Measurements from ENCODE around the gene FGF12. TPM values are rescaled to one million over a fixed set of nuclear protein-coding genes. Genes with fewer than 3 reads are reported as not detected.

FGF12 gene
- total and polyA plus RNA-seq, 2 donors (not counting 1 experiment from before 2014, with no cell fraction given): 0.03 TPM; not detected in 1

DNA sequence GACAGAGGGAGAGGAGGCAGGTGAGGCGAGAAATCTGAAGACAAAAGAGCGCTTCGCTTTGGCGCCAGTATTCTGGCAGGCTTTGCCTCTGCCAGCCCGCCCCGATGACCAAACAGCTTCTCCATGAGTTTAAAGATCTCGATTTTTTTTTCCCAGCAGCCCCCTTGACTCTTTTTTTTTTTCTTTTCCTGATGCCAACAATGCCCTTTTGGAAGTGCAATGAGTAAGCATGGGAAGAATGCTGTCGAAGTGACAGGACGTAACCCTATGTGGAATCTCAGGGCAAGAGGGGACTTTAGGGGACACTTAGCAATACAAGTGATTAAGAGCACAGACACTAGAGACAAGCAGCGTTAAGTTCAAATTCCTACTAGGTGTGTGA is 211.7 kb downstream of the FGF12 start:
- Histone ChIP-seq H3K36me3 (replicated peaks in 1 of 2; ENCODE audit: control extremely low read depth in 1 of 2, control insufficient read depth in 1 of 2, extremely low read depth in 1 of 2, insufficient read depth in 2 of 2, low read length in 1 of 2) (no peaks in the 10 kb centered on the region), H3K27me3 (replicated peaks in 1 of 4; ENCODE audit: control extremely low read depth in 1 of 4, control insufficient read depth in 3 of 4, insufficient read depth in 4 of 4, low read length in 3 of 4) (peaks cover 0 to 44% (median 28%) of the 10 kb centered on the region in 4 experiments), H3K9me3 (ENCODE audit: control extremely low read depth in 1 of 3, control insufficient read depth in 2 of 3, insufficient read depth in 1 of 3, low read length in 2 of 3) (peaks cover 0 to 13% (median 3%) of the 10 kb centered on the region in 3 donors), H3K9ac (ENCODE audit: low read length) (peak overlapping the region; percentile 51), H3K4me1 (ENCODE audit: control insufficient read depth in 2 of 2, insufficient read depth in 2 of 2, low read length in 2 of 2) (peaks cover 15 to 18% of the 10 kb centered on the region in 2 donors), H2AFZ (ENCODE audit: insufficient read depth, low read depth, low read length, poor library complexity, severe bottlenecking) (peak overlapping the region; percentile 55), H3K4me3 (ENCODE audit: control extremely low read depth in 1 of 5, extremely low read depth in 1 of 5, insufficient read depth in 1 of 5, low read depth in 2 of 5, low read length in 4 of 5) (peak overlapping the region in 2 of 5 experiments; percentile 40 to 45), H4K20me1 (ENCODE audit: control insufficient read depth, insufficient read depth, low read length, poor library complexity, severe bottlenecking) (no peaks in the 10 kb centered on the region), H3K79me2 (ENCODE audit: control insufficient read depth, insufficient read depth, low read length) (no peaks in the 10 kb centered on the region), H3K27ac (ENCODE audit: low read length in 2 of 2) (no peak overlapping the region), H3K4me2 (replicated peaks; ENCODE audit: low read depth, low read length, poor library complexity, severe bottlenecking) (peak overlapping the region; percentile 78)
- WGBS (ENCODE audit: insufficient coverage): 11% methylated on average over 6 of the region's 10 CpGs
- Mint-ChIP-seq H3K27me3 (peaks cover 53% of the 10 kb centered on the region), H3K4me3 (peak overlapping the region; percentile 70), H3K4me1 (peaks cover 18% of the 10 kb centered on the region), H3K9me3 (ENCODE audit: insufficient read depth) (no peaks in the 10 kb centered on the region), H3K27ac (no peak overlapping the region)
- intact Hi-C loops (cut with micrococcal nuclease): no loop called here
- CTCF ChIA-PET: no interaction called here
- TF ChIP-seq, protein P1, sequence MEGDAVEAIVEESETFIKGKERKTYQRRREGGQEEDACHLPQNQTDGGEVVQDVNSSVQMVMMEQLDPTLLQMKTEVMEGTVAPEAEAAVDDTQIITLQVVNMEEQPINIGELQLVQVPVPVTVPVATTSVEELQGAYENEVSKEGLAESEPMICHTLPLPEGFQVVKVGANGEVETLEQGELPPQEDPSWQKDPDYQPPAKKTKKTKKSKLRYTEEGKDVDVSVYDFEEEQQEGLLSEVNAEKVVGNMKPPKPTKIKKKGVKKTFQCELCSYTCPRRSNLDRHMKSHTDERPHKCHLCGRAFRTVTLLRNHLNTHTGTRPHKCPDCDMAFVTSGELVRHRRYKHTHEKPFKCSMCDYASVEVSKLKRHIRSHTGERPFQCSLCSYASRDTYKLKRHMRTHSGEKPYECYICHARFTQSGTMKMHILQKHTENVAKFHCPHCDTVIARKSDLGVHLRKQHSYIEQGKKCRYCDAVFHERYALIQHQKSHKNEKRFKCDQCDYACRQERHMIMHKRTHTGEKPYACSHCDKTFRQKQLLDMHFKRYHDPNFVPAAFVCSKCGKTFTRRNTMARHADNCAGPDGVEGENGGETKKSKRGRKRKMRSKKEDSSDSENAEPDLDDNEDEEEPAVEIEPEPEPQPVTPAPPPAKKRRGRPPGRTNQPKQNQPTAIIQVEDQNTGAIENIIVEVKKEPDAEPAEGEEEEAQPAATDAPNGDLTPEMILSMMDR (IDR thresholded peaks at IDR 0.05): no peak
- no peak for TF ChIP-seq EZH2 (IDR thresholded peaks at IDR 0.05; ENCODE audit: borderline replicate concordance, insufficient read depth, low read depth, low read length, poor library complexity, severe bottlenecking)
- no peak for ATAC-seq (ENCODE audit: low read depth)
- no peak for DNase-seq
- POLR2A ChIA-PET: no interaction called here

DNA sequence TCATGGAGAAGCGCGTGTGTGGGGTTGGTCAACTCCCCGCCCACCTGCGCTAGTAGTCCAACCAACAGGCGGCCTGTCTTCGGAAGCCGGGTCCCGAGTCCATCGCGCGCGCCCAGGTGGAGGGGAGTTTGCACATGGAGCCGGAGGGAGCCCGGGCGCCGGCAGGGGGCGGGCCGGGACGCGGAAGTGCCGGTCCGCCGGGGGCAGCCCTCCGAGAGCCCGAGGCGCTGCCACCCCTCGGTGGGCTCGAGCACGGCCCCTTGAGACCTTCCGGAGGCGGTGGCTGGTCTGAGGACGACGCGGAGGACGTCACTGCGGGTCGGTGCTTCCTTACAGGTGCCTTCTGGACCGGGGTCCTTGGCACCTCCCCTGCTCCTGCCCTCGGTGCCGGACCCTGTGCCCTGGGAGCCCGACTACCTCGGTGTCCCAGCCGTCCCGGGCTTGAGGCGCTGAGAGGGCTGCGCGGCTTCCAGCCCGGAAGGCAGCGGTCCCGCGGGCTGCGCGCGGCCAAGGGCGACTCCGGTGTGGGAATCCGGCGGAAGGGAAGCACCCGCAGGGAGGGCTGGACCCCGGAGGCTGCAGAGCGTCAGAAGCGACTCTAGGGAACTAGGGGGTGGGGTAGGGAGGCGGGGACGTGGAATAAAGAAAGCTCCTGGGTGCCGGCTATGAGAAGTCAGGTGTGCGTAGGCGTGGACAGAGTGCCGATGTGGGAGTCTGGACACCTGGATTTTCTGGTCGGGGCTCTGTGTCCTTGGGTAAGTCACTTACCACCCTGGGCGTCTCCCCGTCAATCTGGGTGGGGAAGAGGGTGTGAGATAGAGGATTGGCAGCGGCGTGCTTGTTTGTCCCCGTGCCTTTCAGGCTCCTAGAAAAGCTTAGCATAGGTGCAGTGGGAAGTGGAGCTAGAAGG is 212.3 kb downstream of the FGF12 start:
- CTCF ChIA-PET: no interaction called here

More for the DNA sequence above, 212.3 kb downstream of the FGF12 start:
- H3K79me2 ChIP-seq (ENCODE audit: control insufficient read depth, insufficient read depth, low read length): no peaks in the 10 kb centered on the region
- no peaks in the 10 kb centered on the region for H3K36me3 ChIP-seq (replicated peaks in 1 of 2; ENCODE audit: control extremely low read depth in 1 of 2, control insufficient read depth in 1 of 2, extremely low read depth in 1 of 2, insufficient read depth in 2 of 2, low read length in 1 of 2)
- H3K4me2 ChIP-seq (replicated peaks; ENCODE audit: low read depth, low read length, poor library complexity, severe bottlenecking): peak overlapping the region; percentile 78
- peaks cover 18% of the 10 kb centered on the region for H3K4me1 Mint-ChIP-seq
- H3K4me3 Mint-ChIP-seq: peak overlapping the region; percentile 70
- H3K4me1 ChIP-seq (ENCODE audit: control insufficient read depth in 2 of 2, insufficient read depth in 2 of 2, low read length in 2 of 2): peaks cover 15 to 18% of the 10 kb centered on the region in 2 donors
- intact Hi-C loops (cut with micrococcal nuclease): no loop called here
- H3K4me3 ChIP-seq (ENCODE audit: control extremely low read depth in 1 of 5, extremely low read depth in 1 of 5, insufficient read depth in 1 of 5, low read depth in 2 of 5, low read length in 4 of 5): peak overlapping the region in 4 of 5 experiments; percentile 20 to 48 (median 42)
- peak; percentile 29 for DNase-seq
- peaks cover 0 to 44% (median 28%) of the 10 kb centered on the region in 4 experiments for H3K27me3 ChIP-seq (replicated peaks in 1 of 4; ENCODE audit: control extremely low read depth in 1 of 4, control insufficient read depth in 3 of 4, insufficient read depth in 4 of 4, low read length in 3 of 4)
- no peak overlapping the region for H3K27ac Mint-ChIP-seq
- ATAC-seq (ENCODE audit: low read depth): peak; percentile 39
- no peak overlapping the region for H3K27ac ChIP-seq (ENCODE audit: low read length in 2 of 2)
- peaks cover 57% of the 10 kb centered on the region for H3K27me3 Mint-ChIP-seq
- no peaks in the 10 kb centered on the region for H3K9me3 Mint-ChIP-seq (ENCODE audit: insufficient read depth)
- H2AFZ ChIP-seq (ENCODE audit: insufficient read depth, low read depth, low read length, poor library complexity, severe bottlenecking): peak overlapping the region; percentile 55
- H3K9me3 ChIP-seq (ENCODE audit: control extremely low read depth in 1 of 3, control insufficient read depth in 2 of 3, insufficient read depth in 1 of 3, low read length in 2 of 3): peaks cover 3 to 13% (median 4%) of the 10 kb centered on the region in 3 donors
- TF ChIP-seq, protein P1 (IDR thresholded peaks at IDR 0.05): peak; percentile 21
- TF ChIP-seq EZH2 (IDR thresholded peaks at IDR 0.05; ENCODE audit: borderline replicate concordance, insufficient read depth, low read depth, low read length, poor library complexity, severe bottlenecking): no peak
- WGBS (ENCODE audit: insufficient coverage): 11% methylated on average over 74 of the region's 74 CpGs
- no peaks in the 10 kb centered on the region for H4K20me1 ChIP-seq (ENCODE audit: control insufficient read depth, insufficient read depth, low read length, poor library complexity, severe bottlenecking)
- POLR2A ChIA-PET: no interaction called here
- H3K9ac ChIP-seq (ENCODE audit: low read length): peak overlapping the region; percentile 51
